ENCODE results near the gene PRND. TPM values are rescaled to one million over a fixed set of nuclear protein-coding genes. Genes with fewer than 3 reads are reported as not detected.
A peak's percentile ranks its signal among the peaks of the same experiment; 100 is the strongest.

Gene PRND
- total and polyA plus RNA-seq, 2 of the 13 experiments (the other 11 are each of a cell fraction or from before 2014, with no cell fraction given) = not detected

GRCh38 chr20:4720041-4720976, 1.4 kb upstream of the PRND start (continued):
- TF ChIP-seq ZNF205 (CRISPR knock-in tag; IDR thresholded peaks at IDR 0.05) = no peak; the same call in 1 of the 2 replicates
- TF ChIP-seq ZBTB40 (IDR thresholded peaks at IDR 0.05) = no peak
- TF ChIP-seq ZBTB40 (CRISPR knock-in tag; IDR thresholded peaks at IDR 0.05) = no peak
- TF ChIP-seq TERF1 (CRISPR knock-in tag; IDR thresholded peaks at IDR 0.05) = no peak
- TF ChIP-seq ZNF292 (CRISPR knock-in tag; IDR thresholded peaks at IDR 0.05; ENCODE audit: borderline replicate concordance, low read depth) = peak; percentile 83; the same call in 1 of the 2 replicates
- TF ChIP-seq DPF2 (CRISPR knock-in tag; IDR thresholded peaks at IDR 0.05; ENCODE audit: borderline replicate concordance, low read depth) = no peak; the same call in 1 of the 2 replicates
- TF ChIP-seq ZNF230 (CRISPR knock-in tag; IDR thresholded peaks at IDR 0.05) = no peak
- TF ChIP-seq HMGXB3 (CRISPR knock-in tag; IDR thresholded peaks at IDR 0.05; ENCODE audit: borderline replicate concordance) = no peak
- no peak for TF ChIP-seq NPAS2 (CRISPR knock-in tag; IDR thresholded peaks at IDR 0.05; ENCODE audit: borderline replicate concordance)
- no peak for TF ChIP-seq SATB2 (CRISPR knock-in tag; IDR thresholded peaks at IDR 0.05)
- no peak for TF ChIP-seq ZSCAN30 (CRISPR knock-in tag; IDR thresholded peaks at IDR 0.05)
- no peak for TF ChIP-seq PAF1 (CRISPR knock-in tag; IDR thresholded peaks at IDR 0.05)
- no peak for TF ChIP-seq NCOA5 (CRISPR knock-in tag; IDR thresholded peaks at IDR 0.05)
- peak; percentile 88 for TF ChIP-seq ZNF501 (CRISPR knock-in tag; IDR thresholded peaks at IDR 0.05)

All from HepG2 (cell line).